ENCODE measurements around the gene SLC25A12. TPM values are rescaled to one million over a fixed set of nuclear protein-coding genes. Genes with fewer than 3 reads are reported as not detected.

SLC25A12 gene
- total RNA-seq, 2 experiments from 2014 or later = 28.1 to 32.3 TPM

DNA sequence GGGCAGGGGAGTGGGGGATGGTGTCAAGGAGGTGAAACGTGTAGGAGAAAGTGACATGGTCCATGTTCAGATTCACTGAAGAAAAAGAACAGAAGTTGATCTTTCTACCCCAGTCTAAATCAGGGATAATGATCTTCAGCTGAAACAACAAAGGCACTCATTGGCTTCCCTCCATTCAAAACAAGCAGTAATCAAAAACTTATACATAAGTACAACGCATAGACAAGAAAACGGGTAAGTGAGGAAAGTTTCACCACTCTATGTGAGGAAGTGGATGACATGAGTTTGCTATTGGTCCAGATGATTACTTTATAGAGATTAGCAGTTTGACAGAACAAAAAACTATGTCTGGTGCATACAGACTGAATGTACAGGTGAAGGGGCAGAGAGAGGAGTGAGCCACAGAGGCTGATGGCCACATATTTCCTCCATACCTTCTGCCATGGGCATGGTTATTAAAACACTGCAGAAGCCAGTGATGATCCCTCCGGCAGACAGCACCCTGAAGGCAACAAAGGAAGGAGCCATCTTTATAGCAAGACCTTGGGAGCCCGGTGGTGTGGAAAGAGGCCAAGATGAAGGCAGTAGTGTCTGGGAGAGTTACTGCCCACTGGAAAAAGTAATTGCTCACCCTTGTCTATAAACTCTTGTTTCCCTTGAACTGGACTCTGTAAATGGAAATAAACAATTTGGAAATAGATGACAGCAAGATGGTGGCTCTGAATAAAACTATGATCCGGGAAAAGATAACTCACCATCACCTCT is 57.7 kb downstream of the SLC25A12 start:
- CTCF ChIA-PET (ENCODE audit: unreplicated experiment) = no interaction called here
- TF ChIP-seq, protein P1, sequence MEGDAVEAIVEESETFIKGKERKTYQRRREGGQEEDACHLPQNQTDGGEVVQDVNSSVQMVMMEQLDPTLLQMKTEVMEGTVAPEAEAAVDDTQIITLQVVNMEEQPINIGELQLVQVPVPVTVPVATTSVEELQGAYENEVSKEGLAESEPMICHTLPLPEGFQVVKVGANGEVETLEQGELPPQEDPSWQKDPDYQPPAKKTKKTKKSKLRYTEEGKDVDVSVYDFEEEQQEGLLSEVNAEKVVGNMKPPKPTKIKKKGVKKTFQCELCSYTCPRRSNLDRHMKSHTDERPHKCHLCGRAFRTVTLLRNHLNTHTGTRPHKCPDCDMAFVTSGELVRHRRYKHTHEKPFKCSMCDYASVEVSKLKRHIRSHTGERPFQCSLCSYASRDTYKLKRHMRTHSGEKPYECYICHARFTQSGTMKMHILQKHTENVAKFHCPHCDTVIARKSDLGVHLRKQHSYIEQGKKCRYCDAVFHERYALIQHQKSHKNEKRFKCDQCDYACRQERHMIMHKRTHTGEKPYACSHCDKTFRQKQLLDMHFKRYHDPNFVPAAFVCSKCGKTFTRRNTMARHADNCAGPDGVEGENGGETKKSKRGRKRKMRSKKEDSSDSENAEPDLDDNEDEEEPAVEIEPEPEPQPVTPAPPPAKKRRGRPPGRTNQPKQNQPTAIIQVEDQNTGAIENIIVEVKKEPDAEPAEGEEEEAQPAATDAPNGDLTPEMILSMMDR (conservative IDR thresholded peaks at IDR 0.05; ENCODE audit: low read length) = no peak
- POLR2A ChIA-PET = no interaction called here

DNA sequence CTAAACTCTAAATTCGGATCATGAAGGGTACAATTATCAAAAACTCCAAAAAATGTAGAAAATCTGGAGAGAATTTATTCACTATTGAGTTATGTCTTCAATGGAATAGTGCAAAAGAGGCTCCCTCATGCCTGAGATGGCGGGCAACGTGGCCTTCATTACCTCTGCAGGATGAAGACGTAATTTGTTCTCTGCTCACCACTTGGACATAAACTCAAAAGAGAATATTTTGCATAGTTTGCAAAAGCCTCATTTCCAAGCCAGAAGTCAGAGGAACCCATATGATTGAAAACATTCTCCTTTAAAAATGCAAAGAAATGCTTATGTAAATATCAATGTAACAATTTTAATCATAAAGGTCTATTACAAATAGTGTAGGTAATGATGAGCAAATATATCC is 58.7 kb downstream of the SLC25A12 start:
- DNase-seq (ENCODE audit: low spot score) = no peak
- intact Hi-C loops (cut with micrococcal nuclease; ENCODE audit: unreplicated experiment) = no loop called here
- no peak overlapping the region for H3K4me3 ChIP-seq (ENCODE audit: low read depth, low read length, poor library complexity, severe bottlenecking)
- no peaks in the 10 kb centered on the region for H3K4me1 ChIP-seq (ENCODE audit: insufficient read depth, low read length, poor library complexity, severe bottlenecking)
- H3K27ac ChIP-seq (ENCODE audit: low read depth, low read length, poor library complexity, severe bottlenecking) = no peak overlapping the region
- H2AFZ ChIP-seq (ENCODE audit: low read length) = no peak overlapping the region
- H3K79me2 ChIP-seq (ENCODE audit: insufficient read depth, low read depth, low read length) = no peaks in the 10 kb centered on the region
- CTCF ChIA-PET (ENCODE audit: unreplicated experiment) = no interaction called here
- peaks cover 96% of the 10 kb centered on the region for H3K36me3 ChIP-seq (ENCODE audit: insufficient read depth, low read length)
- H3K4me2 ChIP-seq (ENCODE audit: low read length) = no peak overlapping the region
- H3K9me2 ChIP-seq (ENCODE audit: insufficient read depth, low read length) = no peaks in the 10 kb centered on the region
- POLR2A ChIA-PET = no interaction called here
- TF ChIP-seq, protein P1 (conservative IDR thresholded peaks at IDR 0.05; ENCODE audit: low read length) = no peak
- no peak for TF ChIP-seq EZH2phosphoT487 (IDR thresholded peaks at IDR 0.05; ENCODE audit: borderline replicate concordance, low read depth, low read length)
- H4K20me1 ChIP-seq (ENCODE audit: insufficient read depth, low read length) = no peaks in the 10 kb centered on the region
- no TSS peak for BruUV-seq (replicated peaks)
- H3K9me3 ChIP-seq (ENCODE audit: low read length) = peaks cover 24% of the 10 kb centered on the region

More for the DNA sequence above, 57.7 kb downstream of the SLC25A12 start:
- Histone ChIP-seq H3K4me2 (ENCODE audit: low read length) (no peak overlapping the region), H2AFZ (ENCODE audit: low read length) (no peak overlapping the region), H3K4me1 (ENCODE audit: insufficient read depth, low read length, poor library complexity, severe bottlenecking) (no peaks in the 10 kb centered on the region), H3K4me3 (ENCODE audit: low read depth, low read length, poor library complexity, severe bottlenecking) (no peak overlapping the region), H3K79me2 (ENCODE audit: insufficient read depth, low read depth, low read length) (no peaks in the 10 kb centered on the region), H3K9me2 (ENCODE audit: insufficient read depth, low read length) (no peaks in the 10 kb centered on the region), H3K27ac (ENCODE audit: low read depth, low read length, poor library complexity, severe bottlenecking) (no peak overlapping the region), H3K36me3 (ENCODE audit: insufficient read depth, low read length) (peaks cover 96% of the 10 kb centered on the region), H4K20me1 (ENCODE audit: insufficient read depth, low read length) (no peaks in the 10 kb centered on the region), H3K9me3 (ENCODE audit: low read length) (peaks cover 17% of the 10 kb centered on the region)
- intact Hi-C loops (cut with micrococcal nuclease; ENCODE audit: unreplicated experiment) = no loop called here
- no TSS peak for BruUV-seq (replicated peaks)
- DNase-seq (ENCODE audit: low spot score) = no peak

DNA sequence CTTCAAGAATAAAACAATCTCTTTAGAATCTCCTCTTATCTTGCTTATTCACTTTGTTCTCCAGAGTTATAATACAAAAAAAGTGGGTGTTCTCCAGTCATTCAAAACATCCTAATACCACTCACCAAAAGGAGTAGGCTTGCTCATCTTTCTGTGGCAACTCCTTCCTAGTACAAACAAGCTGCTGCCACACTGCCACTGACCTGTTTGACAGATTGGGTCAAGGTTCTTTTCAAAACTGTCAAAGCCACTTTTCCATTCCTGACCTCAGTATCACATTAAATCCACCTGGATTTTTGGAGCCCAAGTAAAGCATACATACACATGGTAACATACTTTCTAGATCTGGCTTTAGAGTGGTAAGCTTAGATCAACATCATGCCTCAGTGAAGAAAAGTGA is 59.8 kb downstream of the SLC25A12 start:
- POLR2A ChIA-PET = interaction anchor here (0.7 kb wide), 1 partner anchor 325 kb away, joined by 3 read pairs; no protein-coding TSS in a partner anchor
- no TSS peak for BruUV-seq (replicated peaks)
- Histone ChIP-seq H3K9me2 (ENCODE audit: insufficient read depth, low read length) (no peaks in the 10 kb centered on the region), H3K4me2 (ENCODE audit: low read length) (no peak overlapping the region), H3K4me3 (ENCODE audit: low read depth, low read length, poor library complexity, severe bottlenecking) (no peak overlapping the region), H3K36me3 (ENCODE audit: insufficient read depth, low read length) (peaks cover 98% of the 10 kb centered on the region), H3K79me2 (ENCODE audit: insufficient read depth, low read depth, low read length) (no peaks in the 10 kb centered on the region), H4K20me1 (ENCODE audit: insufficient read depth, low read length) (no peaks in the 10 kb centered on the region), H2AFZ (ENCODE audit: low read length) (no peak overlapping the region), H3K27ac (ENCODE audit: low read depth, low read length, poor library complexity, severe bottlenecking) (no peak overlapping the region), H3K4me1 (ENCODE audit: insufficient read depth, low read length, poor library complexity, severe bottlenecking) (no peaks in the 10 kb centered on the region), H3K9me3 (ENCODE audit: low read length) (peaks cover 24% of the 10 kb centered on the region)
- no peak for DNase-seq (ENCODE audit: low spot score)
- CTCF ChIA-PET (ENCODE audit: unreplicated experiment) = no interaction called here
- intact Hi-C loops (cut with micrococcal nuclease; ENCODE audit: unreplicated experiment) = no loop called here
- TF ChIP-seq, protein P1 (conservative IDR thresholded peaks at IDR 0.05; ENCODE audit: low read length) = no peak

Data from OCI-LY7 (cell line).